K562 (cell line): ENCODE results near the gene ADK. TPM values are rescaled to one million over a fixed set of nuclear protein-coding genes. Genes with fewer than 3 reads are reported as not detected.

Experiments used
- ATAC-seq: fragments of 200-7000 bp; cut with Tn5 transposase; 3 replicates; pipeline ENCODE4 v1.9.1; 2020; ENCODE audit warnings: moderate library complexity
- BruUV-seq: library from RNA; stranded (reverse); fragments of 400-500 nt; replicated peaks from 2 replicates; lab custom pipeline; 2021; lab: Mats Ljungman, UMichigan
- CTCF ChIA-PET: fragments of 300-600 bp; formaldehyde crosslinking; extraction: SDS; loops from one replicate; lab custom pipeline; 2021; ENCODE audit warnings: low intra/inter-chr PET ratio; lab: Yijun Ruan, JAX
- POLR2A ChIA-PET: fragments of 300-600, 350-650 bp; sonication (Branson Sonifier 250); formaldehyde crosslinking; extraction: SDS; loops from one replicate; lab custom pipeline; 2021; ENCODE audit warnings: antibody characterized with exemption, inconsistent platforms; lab: Yijun Ruan, JAX
- DNase-seq, 4 experiments: peaks; one replicate each; pipeline versions ENCODE4 v3.0.0 to v3.0.0-alpha.2; 2011 to 2018; ENCODE audit warnings: low spot score in 3 of 4, mixed read lengths in 3 of 4; ENCODE audit errors: extremely low read depth in 1 of 4
- FAIRE-seq: peaks from 2 replicates; lab custom pipeline; 2011; peaks lifted over from hg19 to GRCh38; lab: Jason Lieb, UNC
- H2AFZ ChIP-seq: 2 replicates; pipeline ENCODE4 v1.6.0; 2011; ENCODE audit warnings: low read depth, low read length, control low read depth, inconsistent platforms
- H3K27ac ChIP-seq: fragments of 200-600 bp; 3 replicates; pipeline ENCODE4 v1.8.0; 2011; ENCODE audit warnings: low read depth, mild to moderate bottlenecking, control low read depth, inconsistent platforms, low read length, moderate library complexity, mixed read lengths; ENCODE audit errors: extremely low read depth
- H3K27me3 ChIP-seq, 2 experiments: fragments of 300-600 bp in 1 of 2; 2 replicates in 1 of 2; 3 replicates in 1 of 2; pipeline versions ENCODE4 v1.6.0 to v1.8.0; 2011; ENCODE audit warnings: inconsistent platforms in 2 of 2, low read length in 2 of 2, mild to moderate bottlenecking in 1 of 2, mixed read lengths in 1 of 2, moderate library complexity in 1 of 2; ENCODE audit not compliant: control insufficient read depth in 2 of 2, insufficient read depth in 2 of 2
- H3K36me3 ChIP-seq: fragments of 300-600 bp; 3 replicates; pipeline ENCODE4 v1.8.0; 2011; ENCODE audit warnings: mild to moderate bottlenecking, low read length, inconsistent platforms; ENCODE audit not compliant: control insufficient read depth, insufficient read depth
- H3K4me1 ChIP-seq, 2 experiments: fragments of 200-600 bp in 1 of 2; replicated peaks in 1 of 2; 2 replicates in 1 of 2; 3 replicates in 1 of 2; pipeline versions ENCODE4 v1.5.1 to v1.8.0; 2011; ENCODE audit warnings: inconsistent platforms in 2 of 2, low read length in 2 of 2, mild to moderate bottlenecking in 1 of 2, mixed read lengths in 1 of 2, moderate library complexity in 1 of 2; ENCODE audit not compliant: control insufficient read depth in 2 of 2, insufficient read depth in 2 of 2
- H3K4me2 ChIP-seq: 2 replicates; pipeline ENCODE4 v1.6.1; 2011; ENCODE audit warnings: low read length, control low read depth, inconsistent platforms, mixed read lengths; ENCODE audit not compliant: insufficient read depth
- H3K4me3 ChIP-seq: fragments of 200-600 bp; sonication (generic), shearing (Covaris generic); 2 replicates; pipeline ENCODE4 v1.5.1; 2016; ENCODE audit warnings: control low read depth, inconsistent platforms
- H3K79me2 ChIP-seq: fragments of 200-600 bp; 3 replicates; pipeline ENCODE4 v1.8.0; 2011; ENCODE audit warnings: low read length, inconsistent platforms; ENCODE audit not compliant: control insufficient read depth, insufficient read depth
- H3K9ac ChIP-seq, 2 experiments: 2 replicates each; pipeline versions ENCODE4 v1.6.0 to v1.6.1; 2011; ENCODE audit warnings: low read depth in 2 of 2, low read length in 2 of 2, control low read depth in 1 of 2, inconsistent platforms in 1 of 2, mild to moderate bottlenecking in 1 of 2, mixed read lengths in 1 of 2; ENCODE audit not compliant: insufficient read depth in 1 of 2
- H3K9me1 ChIP-seq: one replicate; pipeline ENCODE4 v1.6.0; 2011; ENCODE audit warnings: inconsistent platforms, mild to moderate bottlenecking, low read length, moderate library complexity; ENCODE audit not compliant: control insufficient read depth, insufficient read depth
- H3K9me3 ChIP-seq: replicated peaks from 2 replicates; pipeline ENCODE4 v1.5.1; 2011; ENCODE audit warnings: low read depth, low read length, inconsistent platforms; ENCODE audit not compliant: control insufficient read depth, insufficient read depth
- H4K20me1 ChIP-seq: replicated peaks from 2 replicates; pipeline ENCODE4 v1.6.1; 2011; ENCODE audit warnings: low read length, inconsistent platforms, mixed read lengths; ENCODE audit not compliant: control insufficient read depth, insufficient read depth
- BCL6 ChIP-seq: fragments of 250-450 bp; sonication (Bioruptor Pico); IDR thresholded peaks from 2 replicates; pipeline ENCODE4 v1.4.0; 2020
- CBFA2T3 ChIP-seq: fragments of 450-650 bp; IDR thresholded peaks from 2 replicates; pipeline ENCODE4 v1.6.1; 2017
- CREBBP ChIP-seq: IDR thresholded peaks from one replicate; pipeline ENCODE4 v1.6.1; 2012; ENCODE audit warnings: low read depth, mild to moderate bottlenecking, control low read depth, inconsistent platforms, low read length
- GABPB2 ChIP-seq: fragments of 250-450 bp; sonication (Bioruptor Pico); conservative IDR thresholded peaks from 2 replicates; pipeline ENCODE4 v1.5.1; 2021; ENCODE audit warnings: mild to moderate bottlenecking
- HNRNPLL ChIP-seq: fragments of 200-400 bp; formaldehyde crosslinking; IDR thresholded peaks from 2 replicates; pipeline ENCODE4 v1.6.1; 2017; ENCODE audit warnings: low read length, low read depth, mild to moderate bottlenecking; ENCODE audit not compliant: poor library complexity, severe bottlenecking
- KDM4B ChIP-seq, 2 experiments: fragments of 450-650 bp in 1 of 2; sonication (generic) in 1 of 2; IDR thresholded peaks; 2 replicates each; pipeline ENCODE4 v1.6.1; 2016 to 2017; ENCODE audit warnings: borderline replicate concordance in 2 of 2, antibody characterized with exemption in 1 of 2, low read depth in 1 of 2, mild to moderate bottlenecking in 1 of 2
- MED1 ChIP-seq: sonication (generic); formaldehyde crosslinking; IDR thresholded peaks from 2 replicates; pipeline ENCODE4 v1.8.1; 2023; ENCODE audit warnings: missing genetic modification reagents, borderline replicate concordance
- NRF1 ChIP-seq, 2 experiments: fragments of 450-650 bp; IDR thresholded peaks in 1 of 2; conservative IDR thresholded peaks in 1 of 2; 2 replicates each; pipeline ENCODE4 v1.6.1; 2014; ENCODE audit warnings: mild to moderate bottlenecking in 2 of 2
- ZBTB7A ChIP-seq: IDR thresholded peaks from 2 replicates; pipeline ENCODE4 v1.6.1; 2011; ENCODE audit warnings: low read depth, mild to moderate bottlenecking, low read length, moderate library complexity, borderline replicate concordance; ENCODE audit not compliant: control insufficient read depth
- ZEB2 ChIP-seq: fragments of 450-650 bp; IDR thresholded peaks from 2 replicates; pipeline ENCODE4 v1.6.1; 2016
- ZNF184 ChIP-seq: sonication (generic); formaldehyde crosslinking; IDR thresholded peaks from 2 replicates; pipeline ENCODE4 v1.5.0; 2020; ENCODE audit warnings: missing genetic modification reagents
- ZNF316 ChIP-seq: fragments of 450-650 bp; IDR thresholded peaks from 2 replicates; pipeline ENCODE4 v1.6.1; 2016
- ZNF444 ChIP-seq: fragments of 250-450 bp; sonication (Bioruptor Pico); IDR thresholded peaks from 2 replicates; pipeline ENCODE4 v1.4.0; 2020; ENCODE audit warnings: mild to moderate bottlenecking, moderate library complexity
- ZNF75A ChIP-seq: fragments of 450-650 bp; formaldehyde crosslinking; IDR thresholded peaks from 2 replicates; pipeline ENCODE4 v1.4.0; 2020; ENCODE audit warnings: mild to moderate bottlenecking
- WGBS: fragments of 100-300 bp; shearing (Covaris generic); methylation state at CpG from one replicate; pipeline ENCODE4 v1.1.6; 2016; ENCODE audit warnings: low coverage, mixed read lengths; ENCODE audit not compliant: insufficient coverage; ENCODE audit errors: missing lambda C conversion rate; 5-methylcytosine and 5-hydroxymethylcytosine counted together
- in situ Hi-C: fragments of 300-500 bp; cut with MboI; formaldehyde crosslinking; loops from 4 replicates; pipeline ENCODE4 v1.15.0; 2018; ENCODE audit warnings: inconsistent platforms, mixed read lengths
- intact Hi-C: fragments of 100-400 bp; cut with micrococcal nuclease; formaldehyde crosslinking; loops from 2 replicates; pipeline ENCODE4 v1.14.2; 2022
- polyA plus RNA-seq, 8 experiments: library from polyadenylated mRNA; depleted of rRNA in 4 of 8; stranded (reverse) in 5 of 8; unstranded in 3 of 8; fragments of >200 nt; fragmentation: Nextera tagmentation in 2 of 8; fragmentation: Illumina TruSeq in 1 of 8; extraction: Ambion mirVana in 2 of 8; extraction: Trizol in 1 of 8; gene quantifications; 2 replicates each; pipeline versions ENCODE4 v1.2.1 to v1.2.3, GENCODE V29; 2011 to 2014; ENCODE audit warnings: inconsistent platforms in 1 of 8, missing spikeins in 1 of 8
- total RNA-seq, 7 experiments: library from RNA; depleted of rRNA in 6 of 7; stranded (reverse); fragments of >200 nt in 6 of 7; fragmentation: Illumina TruSeq in 2 of 7; extraction: Trizol in 2 of 7; gene quantifications; 2 replicates each; pipeline versions ENCODE4 v1.2.1 to v1.2.3, GENCODE V29; 2011 to 2021; ENCODE audit warnings: low replicate concordance in 1 of 7
- TF ChIP-seq, protein P1 (sequence below): fragments of 450-650 bp; formaldehyde crosslinking; conservative IDR thresholded peaks from 2 replicates; pipeline ENCODE4 v1.4.0; 2022; ENCODE audit warnings: mild to moderate bottlenecking, missing genetic modification characterization
- TF ChIP-seq, protein P2 (sequence below): IDR thresholded peaks from 2 replicates; pipeline ENCODE4 v1.6.1; 2014; ENCODE audit warnings: antibody characterized with exemption
- TF ChIP-seq, protein P3 (sequence below): fragments of 450-650 bp; formaldehyde crosslinking; IDR thresholded peaks from 2 replicates; pipeline ENCODE4 v1.4.0; 2020; ENCODE audit warnings: mild to moderate bottlenecking, moderate library complexity

Gene ADK
- total and polyA plus RNA-seq, 9 of the 15 experiments (the other 6 are each of a cell fraction or from before 2014, with no cell fraction given) = 54.2 to 97.8 (median 73.6) TPM

DNA sequence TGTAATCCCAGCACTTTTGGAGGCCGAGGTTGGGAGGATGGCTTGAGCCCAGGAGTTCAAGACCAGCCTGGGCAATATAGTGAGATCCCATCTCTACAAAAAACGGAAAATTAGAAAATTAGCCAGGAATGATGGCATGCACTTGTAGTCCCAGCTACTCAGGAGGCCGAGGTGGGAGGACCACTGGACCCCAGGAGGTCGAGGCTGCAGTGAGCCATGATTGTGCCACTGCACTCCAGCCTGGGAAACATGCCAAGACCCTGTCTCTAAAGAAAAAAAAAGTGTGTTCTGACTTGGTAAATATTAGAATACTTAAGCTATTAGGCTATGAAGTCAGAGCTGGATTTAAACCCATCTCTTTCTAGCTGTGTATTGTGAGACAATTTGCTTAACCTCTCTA lies 594.4 kb downstream of the ADK start:
- in situ Hi-C loops (no loop called here), intact Hi-C loops (no loop called here)
- FAIRE-seq (no peak), ATAC-seq (no peak), DNase-seq (no peak)
- Histone ChIP-seq H3K27me3 (peaks cover 0 to 19% of the 10 kb centered on the region in 2 experiments; a peak in 2 of 5 replicates), H3K9me1 (no peaks in the 10 kb centered on the region), H3K79me2 (no peaks in the 10 kb centered on the region), H3K9me3 (no peaks in the 10 kb centered on the region), H3K27ac (no peak overlapping the region), H3K4me2 (no peak overlapping the region), H3K4me1 (no peaks in the 10 kb centered on the region; a peak in 1 of 5 replicates), H3K9ac (no peak overlapping the region), H2AFZ (no peak overlapping the region), H3K36me3 (no peaks in the 10 kb centered on the region), H4K20me1 (no peaks in the 10 kb centered on the region), H3K4me3 (no peak overlapping the region)
- WGBS = 9% methylated on average over 4 of the region's 4 CpGs
- CTCF ChIA-PET = no interaction called here
- TF ChIP-seq, protein P1, sequence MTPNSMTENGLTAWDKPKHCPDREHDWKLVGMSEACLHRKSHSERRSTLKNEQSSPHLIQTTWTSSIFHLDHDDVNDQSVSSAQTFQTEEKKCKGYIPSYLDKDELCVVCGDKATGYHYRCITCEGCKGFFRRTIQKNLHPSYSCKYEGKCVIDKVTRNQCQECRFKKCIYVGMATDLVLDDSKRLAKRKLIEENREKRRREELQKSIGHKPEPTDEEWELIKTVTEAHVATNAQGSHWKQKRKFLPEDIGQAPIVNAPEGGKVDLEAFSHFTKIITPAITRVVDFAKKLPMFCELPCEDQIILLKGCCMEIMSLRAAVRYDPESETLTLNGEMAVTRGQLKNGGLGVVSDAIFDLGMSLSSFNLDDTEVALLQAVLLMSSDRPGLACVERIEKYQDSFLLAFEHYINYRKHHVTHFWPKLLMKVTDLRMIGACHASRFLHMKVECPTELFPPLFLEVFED (CRISPR knock-in tag) = no peak
- TF ChIP-seq, protein P2, sequence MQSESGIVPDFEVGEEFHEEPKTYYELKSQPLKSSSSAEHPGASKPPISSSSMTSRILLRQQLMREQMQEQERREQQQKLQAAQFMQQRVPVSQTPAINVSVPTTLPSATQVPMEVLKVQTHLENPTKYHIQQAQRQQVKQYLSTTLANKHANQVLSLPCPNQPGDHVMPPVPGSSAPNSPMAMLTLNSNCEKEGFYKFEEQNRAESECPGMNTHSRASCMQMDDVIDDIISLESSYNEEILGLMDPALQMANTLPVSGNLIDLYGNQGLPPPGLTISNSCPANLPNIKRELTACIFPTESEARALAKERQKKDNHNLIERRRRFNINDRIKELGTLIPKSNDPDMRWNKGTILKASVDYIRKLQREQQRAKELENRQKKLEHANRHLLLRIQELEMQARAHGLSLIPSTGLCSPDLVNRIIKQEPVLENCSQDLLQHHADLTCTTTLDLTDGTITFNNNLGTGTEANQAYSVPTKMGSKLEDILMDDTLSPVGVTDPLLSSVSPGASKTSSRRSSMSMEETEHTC = no peak
- TF ChIP-seq KDM4B (IDR thresholded peaks at IDR 0.05; ENCODE audit: borderline replicate concordance in 2 of 2, low read depth in 1 of 2) (no peak), ZNF316 (no peak), ZNF184 (CRISPR knock-in tag) (no peak), ZNF444 (CRISPR knock-in tag) (no peak), NRF1 (conservative IDR thresholded peaks at IDR 0.05 in 1 of 2, IDR thresholded peaks at IDR 0.05 in 1 of 2) (no peak), CREBBP (no peak), HNRNPLL (no peak), ZEB2 (no peak), MED1 (no peak), ZNF75A (CRISPR knock-in tag) (no peak), GABPB2 (no peak), BCL6 (CRISPR knock-in tag) (no peak), ZBTB7A (no peak), CBFA2T3 (no peak)
- TF ChIP-seq, protein P3, sequence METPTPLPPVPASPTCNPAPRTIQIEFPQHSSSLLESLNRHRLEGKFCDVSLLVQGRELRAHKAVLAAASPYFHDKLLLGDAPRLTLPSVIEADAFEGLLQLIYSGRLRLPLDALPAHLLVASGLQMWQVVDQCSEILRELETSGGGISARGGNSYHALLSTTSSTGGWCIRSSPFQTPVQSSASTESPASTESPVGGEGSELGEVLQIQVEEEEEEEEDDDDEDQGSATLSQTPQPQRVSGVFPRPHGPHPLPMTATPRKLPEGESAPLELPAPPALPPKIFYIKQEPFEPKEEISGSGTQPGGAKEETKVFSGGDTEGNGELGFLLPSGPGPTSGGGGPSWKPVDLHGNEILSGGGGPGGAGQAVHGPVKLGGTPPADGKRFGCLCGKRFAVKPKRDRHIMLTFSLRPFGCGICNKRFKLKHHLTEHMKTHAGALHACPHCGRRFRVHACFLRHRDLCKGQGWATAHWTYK (CRISPR knock-in tag) = no peak
- POLR2A ChIA-PET = no interaction called here
- BruUV-seq = no TSS peak
